ENCODE data around the gene GASK1A.

- TF ChIP-seq, protein P1, sequence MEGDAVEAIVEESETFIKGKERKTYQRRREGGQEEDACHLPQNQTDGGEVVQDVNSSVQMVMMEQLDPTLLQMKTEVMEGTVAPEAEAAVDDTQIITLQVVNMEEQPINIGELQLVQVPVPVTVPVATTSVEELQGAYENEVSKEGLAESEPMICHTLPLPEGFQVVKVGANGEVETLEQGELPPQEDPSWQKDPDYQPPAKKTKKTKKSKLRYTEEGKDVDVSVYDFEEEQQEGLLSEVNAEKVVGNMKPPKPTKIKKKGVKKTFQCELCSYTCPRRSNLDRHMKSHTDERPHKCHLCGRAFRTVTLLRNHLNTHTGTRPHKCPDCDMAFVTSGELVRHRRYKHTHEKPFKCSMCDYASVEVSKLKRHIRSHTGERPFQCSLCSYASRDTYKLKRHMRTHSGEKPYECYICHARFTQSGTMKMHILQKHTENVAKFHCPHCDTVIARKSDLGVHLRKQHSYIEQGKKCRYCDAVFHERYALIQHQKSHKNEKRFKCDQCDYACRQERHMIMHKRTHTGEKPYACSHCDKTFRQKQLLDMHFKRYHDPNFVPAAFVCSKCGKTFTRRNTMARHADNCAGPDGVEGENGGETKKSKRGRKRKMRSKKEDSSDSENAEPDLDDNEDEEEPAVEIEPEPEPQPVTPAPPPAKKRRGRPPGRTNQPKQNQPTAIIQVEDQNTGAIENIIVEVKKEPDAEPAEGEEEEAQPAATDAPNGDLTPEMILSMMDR (IDR thresholded peaks at IDR 0.05) = no peak
- no peak for TF ChIP-seq POLR2AphosphoS5 (IDR thresholded peaks at IDR 0.05)
- TF ChIP-seq POLR2A (IDR thresholded peaks at IDR 0.05) = no peak
Measured at GRCh38 chr3:43015991-43016865, 37.1 kb downstream of the GASK1A start.
